ENCODE measurements around the gene KIF6. TPM values are rescaled to one million over a fixed set of nuclear protein-coding genes. Genes with fewer than 3 reads are reported as not detected.

The KIF6 gene
- total and polyA plus RNA-seq, 2 of the 8 experiments (the other 6 are each of a cell fraction or from before 2014, with no cell fraction given) = 0.53 to 0.65 TPM

GRCh38 chr6:39685489-39685826 lies 39.8 kb downstream of the KIF6 start (continued):
- TF ChIP-seq, protein P1, sequence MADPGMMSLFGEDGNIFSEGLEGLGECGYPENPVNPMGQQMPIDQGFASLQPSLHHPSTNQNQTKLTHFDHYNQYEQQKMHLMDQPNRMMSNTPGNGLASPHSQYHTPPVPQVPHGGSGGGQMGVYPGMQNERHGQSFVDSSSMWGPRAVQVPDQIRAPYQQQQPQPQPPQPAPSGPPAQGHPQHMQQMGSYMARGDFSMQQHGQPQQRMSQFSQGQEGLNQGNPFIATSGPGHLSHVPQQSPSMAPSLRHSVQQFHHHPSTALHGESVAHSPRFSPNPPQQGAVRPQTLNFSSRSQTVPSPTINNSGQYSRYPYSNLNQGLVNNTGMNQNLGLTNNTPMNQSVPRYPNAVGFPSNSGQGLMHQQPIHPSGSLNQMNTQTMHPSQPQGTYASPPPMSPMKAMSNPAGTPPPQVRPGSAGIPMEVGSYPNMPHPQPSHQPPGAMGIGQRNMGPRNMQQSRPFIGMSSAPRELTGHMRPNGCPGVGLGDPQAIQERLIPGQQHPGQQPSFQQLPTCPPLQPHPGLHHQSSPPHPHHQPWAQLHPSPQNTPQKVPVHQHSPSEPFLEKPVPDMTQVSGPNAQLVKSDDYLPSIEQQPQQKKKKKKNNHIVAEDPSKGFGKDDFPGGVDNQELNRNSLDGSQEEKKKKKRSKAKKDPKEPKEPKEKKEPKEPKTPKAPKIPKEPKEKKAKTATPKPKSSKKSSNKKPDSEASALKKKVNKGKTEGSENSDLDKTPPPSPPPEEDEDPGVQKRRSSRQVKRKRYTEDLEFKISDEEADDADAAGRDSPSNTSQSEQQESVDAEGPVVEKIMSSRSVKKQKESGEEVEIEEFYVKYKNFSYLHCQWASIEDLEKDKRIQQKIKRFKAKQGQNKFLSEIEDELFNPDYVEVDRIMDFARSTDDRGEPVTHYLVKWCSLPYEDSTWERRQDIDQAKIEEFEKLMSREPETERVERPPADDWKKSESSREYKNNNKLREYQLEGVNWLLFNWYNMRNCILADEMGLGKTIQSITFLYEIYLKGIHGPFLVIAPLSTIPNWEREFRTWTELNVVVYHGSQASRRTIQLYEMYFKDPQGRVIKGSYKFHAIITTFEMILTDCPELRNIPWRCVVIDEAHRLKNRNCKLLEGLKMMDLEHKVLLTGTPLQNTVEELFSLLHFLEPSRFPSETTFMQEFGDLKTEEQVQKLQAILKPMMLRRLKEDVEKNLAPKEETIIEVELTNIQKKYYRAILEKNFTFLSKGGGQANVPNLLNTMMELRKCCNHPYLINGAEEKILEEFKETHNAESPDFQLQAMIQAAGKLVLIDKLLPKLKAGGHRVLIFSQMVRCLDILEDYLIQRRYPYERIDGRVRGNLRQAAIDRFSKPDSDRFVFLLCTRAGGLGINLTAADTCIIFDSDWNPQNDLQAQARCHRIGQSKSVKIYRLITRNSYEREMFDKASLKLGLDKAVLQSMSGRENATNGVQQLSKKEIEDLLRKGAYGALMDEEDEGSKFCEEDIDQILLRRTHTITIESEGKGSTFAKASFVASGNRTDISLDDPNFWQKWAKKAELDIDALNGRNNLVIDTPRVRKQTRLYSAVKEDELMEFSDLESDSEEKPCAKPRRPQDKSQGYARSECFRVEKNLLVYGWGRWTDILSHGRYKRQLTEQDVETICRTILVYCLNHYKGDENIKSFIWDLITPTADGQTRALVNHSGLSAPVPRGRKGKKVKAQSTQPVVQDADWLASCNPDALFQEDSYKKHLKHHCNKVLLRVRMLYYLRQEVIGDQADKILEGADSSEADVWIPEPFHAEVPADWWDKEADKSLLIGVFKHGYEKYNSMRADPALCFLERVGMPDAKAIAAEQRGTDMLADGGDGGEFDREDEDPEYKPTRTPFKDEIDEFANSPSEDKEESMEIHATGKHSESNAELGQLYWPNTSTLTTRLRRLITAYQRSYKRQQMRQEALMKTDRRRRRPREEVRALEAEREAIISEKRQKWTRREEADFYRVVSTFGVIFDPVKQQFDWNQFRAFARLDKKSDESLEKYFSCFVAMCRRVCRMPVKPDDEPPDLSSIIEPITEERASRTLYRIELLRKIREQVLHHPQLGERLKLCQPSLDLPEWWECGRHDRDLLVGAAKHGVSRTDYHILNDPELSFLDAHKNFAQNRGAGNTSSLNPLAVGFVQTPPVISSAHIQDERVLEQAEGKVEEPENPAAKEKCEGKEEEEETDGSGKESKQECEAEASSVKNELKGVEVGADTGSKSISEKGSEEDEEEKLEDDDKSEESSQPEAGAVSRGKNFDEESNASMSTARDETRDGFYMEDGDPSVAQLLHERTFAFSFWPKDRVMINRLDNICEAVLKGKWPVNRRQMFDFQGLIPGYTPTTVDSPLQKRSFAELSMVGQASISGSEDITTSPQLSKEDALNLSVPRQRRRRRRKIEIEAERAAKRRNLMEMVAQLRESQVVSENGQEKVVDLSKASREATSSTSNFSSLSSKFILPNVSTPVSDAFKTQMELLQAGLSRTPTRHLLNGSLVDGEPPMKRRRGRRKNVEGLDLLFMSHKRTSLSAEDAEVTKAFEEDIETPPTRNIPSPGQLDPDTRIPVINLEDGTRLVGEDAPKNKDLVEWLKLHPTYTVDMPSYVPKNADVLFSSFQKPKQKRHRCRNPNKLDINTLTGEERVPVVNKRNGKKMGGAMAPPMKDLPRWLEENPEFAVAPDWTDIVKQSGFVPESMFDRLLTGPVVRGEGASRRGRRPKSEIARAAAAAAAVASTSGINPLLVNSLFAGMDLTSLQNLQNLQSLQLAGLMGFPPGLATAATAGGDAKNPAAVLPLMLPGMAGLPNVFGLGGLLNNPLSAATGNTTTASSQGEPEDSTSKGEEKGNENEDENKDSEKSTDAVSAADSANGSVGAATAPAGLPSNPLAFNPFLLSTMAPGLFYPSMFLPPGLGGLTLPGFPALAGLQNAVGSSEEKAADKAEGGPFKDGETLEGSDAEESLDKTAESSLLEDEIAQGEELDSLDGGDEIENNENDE (IDR thresholded peaks at IDR 0.05; ENCODE audit: insufficient replicate concordance, low read length) = no peak

Data from H1 (cell line).